ENCODE data around the gene SELENOP.

SELENOP gene

GRCh38 chr5:42812620-42813019 is 928 bp upstream of the SELENOP start:
- Mint-ChIP-seq H3K9me3 (no peaks in the 10 kb centered on the region), H3K27me3 (ENCODE audit: low read depth) (no peaks in the 10 kb centered on the region), H3K4me3 (peak overlapping the region in 2 of 3 experiments; percentile 39 to 41), H3K36me3 (ENCODE audit: low read depth) (peaks cover 16% of the 10 kb centered on the region), H3K4me1 (peaks cover 33% of the 10 kb centered on the region), H3K27ac (peak overlapping the region; percentile 98 to 100 (median 99))
- TF ChIP-seq CTCF (IDR thresholded peaks at IDR 0.05; ENCODE audit: unreplicated experiment in 3 of 3): no peak

- Mint-ChIP-seq H3K27me3 (ENCODE audit: low read depth) (no peaks in the 10 kb centered on the region), H3K4me3 (peak overlapping the region; percentile 92 to 95 (median 93)), H3K27ac (peak overlapping the region; percentile 98 to 100 (median 99)), H3K36me3 (ENCODE audit: low read depth) (peaks cover 30% of the 10 kb centered on the region), H3K4me1 (peaks cover 33% of the 10 kb centered on the region), H3K9me3 (no peaks in the 10 kb centered on the region)
- TF ChIP-seq CTCF (IDR thresholded peaks at IDR 0.05; ENCODE audit: unreplicated experiment in 3 of 3): no peak
Measured at GRCh38 chr5:42810834-42811590, 680 bp downstream of the SELENOP start.

- TF ChIP-seq CTCF (IDR thresholded peaks at IDR 0.05; ENCODE audit: unreplicated experiment in 3 of 3): no peak
- H3K4me1 Mint-ChIP-seq: peaks cover 33% of the 10 kb centered on the region
- no peaks in the 10 kb centered on the region for H3K27me3 Mint-ChIP-seq (ENCODE audit: low read depth)
- H3K36me3 Mint-ChIP-seq (ENCODE audit: low read depth): peaks cover 45% of the 10 kb centered on the region
- no peaks in the 10 kb centered on the region for H3K9me3 Mint-ChIP-seq
- H3K27ac Mint-ChIP-seq: peak overlapping the region; percentile 26 to 49 (median 31)
- H3K4me3 Mint-ChIP-seq: peak overlapping the region; percentile 76 to 82 (median 80)
Measured at GRCh38 chr5:42808888-42809611, 2.6 kb downstream of the SELENOP start.

- peak overlapping the region; percentile 24 to 64 (median 26) for H3K4me3 Mint-ChIP-seq
- no peak for TF ChIP-seq CTCF (IDR thresholded peaks at IDR 0.05; ENCODE audit: unreplicated experiment in 3 of 3)
- H3K36me3 Mint-ChIP-seq (ENCODE audit: low read depth): peaks cover 49% of the 10 kb centered on the region
- no peaks in the 10 kb centered on the region for H3K9me3 Mint-ChIP-seq
- H3K4me1 Mint-ChIP-seq: peaks cover 32% of the 10 kb centered on the region
- H3K27ac Mint-ChIP-seq: no peak overlapping the region
- no peaks in the 10 kb centered on the region for H3K27me3 Mint-ChIP-seq (ENCODE audit: low read depth)
Measured at GRCh38 chr5:42807722-42808447, 3.8 kb downstream of the SELENOP start.

- peaks cover 54% of the 10 kb centered on the region for H3K36me3 Mint-ChIP-seq (ENCODE audit: low read depth)
- no peak overlapping the region for H3K27ac Mint-ChIP-seq
- peak overlapping the region in 1 of 3 experiments; percentile 2 for H3K4me3 Mint-ChIP-seq
- no peaks in the 10 kb centered on the region for H3K27me3 Mint-ChIP-seq (ENCODE audit: low read depth)
- H3K4me1 Mint-ChIP-seq: peaks cover 21% of the 10 kb centered on the region
- no peaks in the 10 kb centered on the region for H3K9me3 Mint-ChIP-seq
- no peak for TF ChIP-seq CTCF (IDR thresholded peaks at IDR 0.05; ENCODE audit: unreplicated experiment in 3 of 3)
Measured at GRCh38 chr5:42806701-42807262, 4.9 kb downstream of the SELENOP start.
